Mesendoderm (in vitro differentiated cells): Measurements from ENCODE around the gene CDAN1.
"Not testable (repeated sequence)": the region's sequence is repeated elsewhere in the genome, so short reads cannot be mapped to it uniquely, and the experiment has no call there.

ENCODE experiments used
- DNase-seq: peaks from one replicate; pipeline ENCODE4 v3.0.0; 2013
- H2AK5ac ChIP-seq: 2 replicates; pipeline ENCODE4 v1.6.1; 2013; ENCODE audit warnings: low read length, inconsistent platforms
- H2BK120ac ChIP-seq: 2 replicates; pipeline ENCODE4 v1.6.1; 2013; ENCODE audit warnings: low read depth, mild to moderate bottlenecking, low read length, moderate library complexity, mixed read lengths
- H2BK15ac ChIP-seq: replicated peaks from 2 replicates; pipeline ENCODE4 v1.6.1; 2013; ENCODE audit warnings: low read depth, mild to moderate bottlenecking, moderate library complexity
- H2BK5ac ChIP-seq: 2 replicates; pipeline ENCODE4 v1.6.1; 2013; ENCODE audit warnings: low read length, inconsistent platforms
- H3K18ac ChIP-seq: 2 replicates; pipeline ENCODE4 v1.6.1; 2013; ENCODE audit warnings: mild to moderate bottlenecking, low read length, mixed read lengths
- H3K23ac ChIP-seq: one replicate; pipeline ENCODE4 v1.6.1; 2013; ENCODE audit warnings: low read length
- H3K27ac ChIP-seq: 2 replicates; pipeline ENCODE4 v1.5.1; 2013; ENCODE audit warnings: low read depth, mild to moderate bottlenecking, inconsistent platforms, low read length, moderate library complexity
- H3K27me3 ChIP-seq: 2 replicates; pipeline ENCODE4 v1.6.1; 2013; ENCODE audit warnings: low read length, control low read depth, mild to moderate bottlenecking, inconsistent platforms; ENCODE audit not compliant: insufficient read depth, poor library complexity
- H3K36me3 ChIP-seq: 2 replicates; pipeline ENCODE4 v1.6.1; 2013; ENCODE audit warnings: low read length, inconsistent platforms; ENCODE audit not compliant: control insufficient read depth, insufficient read depth
- H3K4ac ChIP-seq: one replicate; pipeline ENCODE4 v1.6.1; 2013; ENCODE audit warnings: low read depth, mild to moderate bottlenecking, low read length, moderate library complexity
- H3K4me1 ChIP-seq: 2 replicates; pipeline ENCODE4 v1.6.1; 2013; ENCODE audit warnings: low read depth, low read length, inconsistent platforms; ENCODE audit not compliant: control insufficient read depth
- H3K4me2 ChIP-seq: 2 replicates; pipeline ENCODE4 v1.6.1; 2013; ENCODE audit warnings: low read length
- H3K4me3 ChIP-seq: 2 replicates; pipeline ENCODE4 v1.5.1; 2013; ENCODE audit warnings: mild to moderate bottlenecking, low read length
- H3K56ac ChIP-seq: one replicate; pipeline ENCODE4 v1.6.1; 2013; ENCODE audit warnings: low read length
- H3K79me1 ChIP-seq: 2 replicates; pipeline ENCODE4 v1.6.1; 2013; ENCODE audit warnings: low read length, inconsistent platforms
- H3K79me2 ChIP-seq: 2 replicates; pipeline ENCODE4 v1.6.1; 2013; ENCODE audit warnings: mild to moderate bottlenecking, low read length; ENCODE audit not compliant: control insufficient read depth, insufficient read depth
- H3K9ac ChIP-seq: 2 replicates; pipeline ENCODE4 v1.6.1; 2013; ENCODE audit warnings: low read length, inconsistent platforms
- H4K5ac ChIP-seq: one replicate; pipeline ENCODE4 v1.6.1; 2013; ENCODE audit warnings: low read length
- H4K8ac ChIP-seq: one replicate; pipeline ENCODE4 v1.6.1; 2013; ENCODE audit warnings: low read depth, mild to moderate bottlenecking, control low read depth, low read length, moderate library complexity
- WGBS: extraction: QIAGEN DNeasy Blood & Tissue Kit; methylation state at CpG from one replicate; pipeline ENCODE4 v1.1.7; 2013; ENCODE audit warnings: low lambda C conversion rate, missing lambda C conversion rate; ENCODE audit not compliant: insufficient coverage; ENCODE audit errors: extremely low coverage; 5-methylcytosine and 5-hydroxymethylcytosine counted together

Gene CDAN1

DNA sequence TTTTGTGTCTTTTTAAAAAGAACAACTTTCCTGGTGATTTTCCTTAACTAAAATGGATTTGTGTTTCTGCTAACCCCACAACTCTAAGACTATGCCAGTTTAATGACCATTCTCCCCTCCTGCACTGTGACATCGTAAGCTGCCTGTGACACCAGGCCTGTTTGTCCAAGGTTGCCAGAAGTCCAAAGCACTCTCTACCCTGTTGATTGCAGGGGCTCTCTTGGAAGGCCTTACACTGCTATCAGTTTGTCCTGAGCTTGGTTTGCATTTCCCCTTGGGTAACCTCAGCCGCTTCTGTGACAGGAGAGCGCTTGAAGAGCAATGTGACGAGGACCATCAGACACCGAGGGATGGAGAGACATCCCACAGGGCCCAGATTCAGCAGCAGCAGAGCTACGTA lies 55.8 kb downstream of the CDAN1 start:
- H3K4ac ChIP-seq = no peak overlapping the region
- no peak overlapping the region for H4K5ac ChIP-seq
- H3K27me3 ChIP-seq = no peaks in the 10 kb centered on the region
- H2BK120ac ChIP-seq = no peak overlapping the region
- no peak overlapping the region for H2BK5ac ChIP-seq
- WGBS = no CpG with 5 or more reads among the region's 6 CpGs
- no peaks in the 10 kb centered on the region for H3K79me1 ChIP-seq
- H3K4me3 ChIP-seq = no peak overlapping the region
- no peak overlapping the region for H3K56ac ChIP-seq
- H3K23ac ChIP-seq = no peak overlapping the region
- H2BK15ac ChIP-seq = no peak overlapping the region
- no peak overlapping the region for H2AK5ac ChIP-seq
- H3K4me1 ChIP-seq = no peaks in the 10 kb centered on the region
- H3K27ac ChIP-seq = no peak overlapping the region
- no peak overlapping the region for H3K9ac ChIP-seq
- H3K18ac ChIP-seq = no peak overlapping the region
- no peaks in the 10 kb centered on the region for H3K36me3 ChIP-seq
- H3K4me2 ChIP-seq = no peak overlapping the region
- no peaks in the 10 kb centered on the region for H3K79me2 ChIP-seq
- no peak for DNase-seq
- no peak overlapping the region for H4K8ac ChIP-seq

DNA sequence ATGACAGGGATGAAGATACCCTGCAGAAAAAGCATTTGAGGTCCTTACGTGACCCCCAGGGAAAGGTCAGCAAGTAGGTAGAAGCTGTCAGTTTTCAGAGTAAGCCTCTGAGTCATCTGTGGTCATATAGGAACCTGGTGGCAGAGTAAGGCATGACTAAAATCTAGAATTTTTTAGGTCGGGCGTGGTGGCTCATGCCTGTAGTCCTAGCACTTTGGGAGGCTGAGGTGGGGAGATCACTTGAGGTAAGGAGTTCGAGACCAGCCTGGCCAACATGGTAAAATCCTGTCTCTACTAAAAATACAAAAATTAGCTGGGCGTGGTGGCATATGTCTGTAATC lies 56.8 kb downstream of the CDAN1 start:
- no CpG with 5 or more reads among the region's 5 CpGs for WGBS

DNA sequence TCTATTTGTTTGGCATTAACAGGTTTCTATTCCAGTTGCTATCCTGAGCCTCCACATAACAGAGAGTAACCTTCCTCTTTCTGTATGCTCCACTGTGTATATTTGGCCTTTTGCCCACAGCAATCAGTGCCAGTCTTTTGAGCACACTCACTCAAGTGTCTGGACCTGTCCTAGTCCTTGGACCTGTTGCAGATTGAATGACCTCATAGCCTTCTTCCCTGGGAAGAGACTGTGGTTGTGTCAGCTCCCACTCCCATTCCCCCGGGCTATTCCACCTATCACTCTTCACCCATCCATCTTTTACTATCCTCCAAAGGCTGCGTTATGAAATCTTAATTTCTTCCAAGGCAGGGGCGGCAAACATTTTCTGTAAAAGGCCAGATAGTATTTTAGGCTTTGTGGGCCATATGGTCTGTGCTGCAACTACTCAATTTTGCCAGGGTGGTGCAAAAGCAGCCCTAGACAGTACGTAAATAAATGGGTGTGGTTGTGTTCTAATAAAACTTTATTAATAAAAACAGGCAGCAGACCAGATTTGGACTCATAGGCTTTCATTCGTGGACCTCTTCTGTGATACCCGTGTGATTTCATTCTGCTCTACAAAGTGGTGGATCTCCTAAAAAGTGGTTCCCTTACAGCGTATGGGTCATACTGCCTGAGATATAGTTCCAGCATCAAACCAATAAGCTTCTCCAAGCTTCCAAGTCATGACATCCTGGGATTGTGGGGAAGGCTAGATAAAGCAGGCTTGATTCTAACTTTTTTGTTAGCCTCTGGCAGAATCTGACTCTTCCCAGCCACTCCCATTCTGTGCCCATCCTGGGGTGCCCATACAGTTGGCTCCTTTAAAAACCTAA lies 57.4 kb downstream of the CDAN1 start:
- no peak for DNase-seq
- no CpG with 5 or more reads among the region's 7 CpGs for WGBS
- Histone ChIP-seq H3K4me3 (no peak overlapping the region), H4K5ac (no peak overlapping the region), H3K18ac (no peak overlapping the region), H3K27ac (no peak overlapping the region), H4K8ac (no peak overlapping the region), H2BK5ac (no peak overlapping the region), H3K9ac (no peak overlapping the region), H3K23ac (no peak overlapping the region), H3K56ac (no peak overlapping the region), H2AK5ac (no peak overlapping the region), H3K4me2 (no peak overlapping the region), H3K36me3 (no peaks in the 10 kb centered on the region), H2BK15ac (no peak overlapping the region), H3K79me1 (no peaks in the 10 kb centered on the region), H3K4me1 (no peaks in the 10 kb centered on the region), H3K27me3 (no peaks in the 10 kb centered on the region), H3K79me2 (no peaks in the 10 kb centered on the region), H3K4ac (no peak overlapping the region), H2BK120ac (no peak overlapping the region)

More for the DNA sequence above, 56.8 kb downstream of the CDAN1 start:
- not testable (repeated sequence) for DNase-seq, H3K27ac ChIP-seq, H3K56ac ChIP-seq, H2AK5ac ChIP-seq, H2BK5ac ChIP-seq, H3K4ac ChIP-seq, H3K4me3 ChIP-seq, H2BK120ac ChIP-seq, H4K5ac ChIP-seq, H3K4me2 ChIP-seq, H3K36me3 ChIP-seq, H3K79me1 ChIP-seq, H3K23ac ChIP-seq, H3K9ac ChIP-seq, H4K8ac ChIP-seq, H3K18ac ChIP-seq, H3K27me3 ChIP-seq, H3K4me1 ChIP-seq, H2BK15ac ChIP-seq, H3K79me2 ChIP-seq

DNA sequence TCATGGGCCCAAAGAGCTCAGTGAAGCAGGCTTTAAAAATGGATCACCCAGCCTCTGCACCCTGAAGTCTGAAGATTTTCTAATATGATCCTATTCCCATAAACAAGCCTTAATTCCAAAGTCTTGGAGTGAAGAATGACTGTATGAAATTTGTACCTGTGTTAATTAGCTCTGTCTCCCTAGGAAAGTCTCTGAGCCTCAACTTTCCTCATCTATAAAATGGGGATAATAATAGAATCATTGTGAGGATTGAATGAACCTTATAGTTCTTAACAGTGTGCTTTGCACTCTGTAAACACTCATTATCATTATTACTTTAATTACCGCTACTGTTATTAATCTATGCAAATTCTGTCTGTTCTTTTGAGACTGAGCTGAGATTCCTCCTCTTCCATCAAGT lies 61.9 kb downstream of the CDAN1 start:
- H3K56ac ChIP-seq = no peak overlapping the region
- no peak overlapping the region for H2BK15ac ChIP-seq
- no peaks in the 10 kb centered on the region for H3K79me2 ChIP-seq
- no peak overlapping the region for H3K4ac ChIP-seq
- no peaks in the 10 kb centered on the region for H3K4me1 ChIP-seq
- H3K79me1 ChIP-seq = no peaks in the 10 kb centered on the region
- no CpG with 5 or more reads among the region's 1 CpG for WGBS
- H3K36me3 ChIP-seq = no peaks in the 10 kb centered on the region
- no peak overlapping the region for H3K4me2 ChIP-seq
- H3K23ac ChIP-seq = no peak overlapping the region
- no peak overlapping the region for H2AK5ac ChIP-seq
- H3K4me3 ChIP-seq = no peak overlapping the region
- H4K5ac ChIP-seq = no peak overlapping the region
- H2BK120ac ChIP-seq = no peak overlapping the region
- no peak overlapping the region for H4K8ac ChIP-seq
- H3K18ac ChIP-seq = no peak overlapping the region
- no peak overlapping the region for H3K9ac ChIP-seq
- no peak overlapping the region for H3K27ac ChIP-seq
- no peak for DNase-seq
- no peaks in the 10 kb centered on the region for H3K27me3 ChIP-seq
- no peak overlapping the region for H2BK5ac ChIP-seq

DNA sequence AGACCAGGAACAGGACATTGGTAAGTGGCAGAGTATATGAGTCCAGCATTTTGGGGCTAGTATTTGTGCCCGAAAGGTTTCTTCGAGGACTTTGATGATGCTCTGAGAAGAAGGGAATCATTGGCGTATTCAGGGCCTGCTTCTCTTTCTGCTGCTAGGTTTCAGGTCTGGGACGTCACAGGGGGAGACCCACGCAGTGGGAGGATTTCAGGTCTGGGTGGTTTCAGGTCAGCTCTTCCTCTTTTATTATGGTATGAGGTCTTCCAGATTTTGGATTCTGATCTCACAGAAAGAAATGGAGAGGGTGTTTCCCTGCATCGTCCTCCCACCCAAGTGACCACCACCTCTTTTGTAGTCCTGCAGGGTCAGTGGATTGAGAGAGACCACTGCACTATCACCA lies 62.5 kb downstream of the CDAN1 start:
- no peak overlapping the region for H3K18ac ChIP-seq
- H3K4me2 ChIP-seq = no peak overlapping the region
- no peak overlapping the region for H3K4ac ChIP-seq
- no peaks in the 10 kb centered on the region for H3K4me1 ChIP-seq
- no peak overlapping the region for H4K8ac ChIP-seq
- no peak overlapping the region for H3K23ac ChIP-seq
- no peak overlapping the region for H2BK5ac ChIP-seq
- H2AK5ac ChIP-seq = no peak overlapping the region
- H3K36me3 ChIP-seq = no peaks in the 10 kb centered on the region
- H4K5ac ChIP-seq = no peak overlapping the region
- H3K27me3 ChIP-seq = no peaks in the 10 kb centered on the region
- no peak overlapping the region for H2BK120ac ChIP-seq
- no peak overlapping the region for H2BK15ac ChIP-seq
- H3K79me2 ChIP-seq = no peaks in the 10 kb centered on the region
- H3K27ac ChIP-seq = no peak overlapping the region
- H3K9ac ChIP-seq = no peak overlapping the region
- H3K4me3 ChIP-seq = no peak overlapping the region
- H3K56ac ChIP-seq = no peak overlapping the region
- DNase-seq = no peak
- H3K79me1 ChIP-seq = no peaks in the 10 kb centered on the region
- WGBS = no CpG with 5 or more reads among the region's 6 CpGs
